Measurements from ENCODE around the gene ASAP3. TPM values are rescaled to one million over a fixed set of nuclear protein-coding genes. Genes with fewer than 3 reads are reported as not detected.

The ASAP3 gene
- total RNA-seq, 1 donor from 2014 or later = 35.9 TPM

GRCh38 chr1:23526329-23527041, 42.5 kb upstream of the ASAP3 start:
- intact Hi-C loops (cut with DNase I) = no loop called here
- TF ChIP-seq CTCF (IDR thresholded peaks at IDR 0.05) = no peak
- no peak overlapping the region for H3K27ac ChIP-seq
- DNase-seq (no peak), ATAC-seq (no peak)
- H3K4me1 ChIP-seq = peaks cover 44% of the 10 kb centered on the region
- H3K36me3 ChIP-seq = no peaks in the 10 kb centered on the region
- no peaks in the 10 kb centered on the region for H3K27me3 ChIP-seq
- no peak overlapping the region for H3K4me3 ChIP-seq
- H3K9me3 ChIP-seq = no peaks in the 10 kb centered on the region

GRCh38 chr1:23525558-23526250, 41.7 kb upstream of the ASAP3 start:
- intact Hi-C loops (cut with DNase I) = no loop called here
- no peak for ATAC-seq
- peaks cover 39% of the 10 kb centered on the region for H3K4me1 ChIP-seq

GRCh38 chr1:23524716-23525401, 40.9 kb upstream of the ASAP3 start:
- Histone ChIP-seq H3K36me3 (no peaks in the 10 kb centered on the region), H3K4me3 (no peak overlapping the region), H3K27ac (no peak overlapping the region), H3K4me1 (peaks cover 33% of the 10 kb centered on the region), H3K27me3 (no peaks in the 10 kb centered on the region), H3K9me3 (no peaks in the 10 kb centered on the region)
- DNase-seq = no peak
- intact Hi-C loops (cut with DNase I) = no loop called here
- peak; percentile 4 for ATAC-seq
- no peak for TF ChIP-seq CTCF (IDR thresholded peaks at IDR 0.05)

More at GRCh38 chr1:23525558-23526250, 41.7 kb upstream of the ASAP3 start:
- no peaks in the 10 kb centered on the region for H3K36me3 ChIP-seq
- no peak for TF ChIP-seq CTCF (IDR thresholded peaks at IDR 0.05)
- no peak for DNase-seq
- H3K27me3 ChIP-seq = no peaks in the 10 kb centered on the region
- H3K9me3 ChIP-seq = no peaks in the 10 kb centered on the region
- H3K4me3 ChIP-seq = no peak overlapping the region
- H3K27ac ChIP-seq = no peak overlapping the region

GRCh38 chr1:23524163-23524562, 40.2 kb upstream of the ASAP3 start:
- intact Hi-C loops (cut with DNase I) = no loop called here
- Histone ChIP-seq H3K4me3 (no peak overlapping the region), H3K36me3 (no peaks in the 10 kb centered on the region), H3K4me1 (peaks cover 28% of the 10 kb centered on the region), H3K27ac (no peak overlapping the region), H3K9me3 (no peaks in the 10 kb centered on the region), H3K27me3 (no peaks in the 10 kb centered on the region)
- no peak for ATAC-seq
- DNase-seq = no peak
- TF ChIP-seq CTCF (IDR thresholded peaks at IDR 0.05) = no peak

- H3K36me3 ChIP-seq = no peaks in the 10 kb centered on the region
- intact Hi-C loops (cut with DNase I) = no loop called here
- TF ChIP-seq CTCF (IDR thresholded peaks at IDR 0.05) = no peak
- H3K9me3 ChIP-seq = no peaks in the 10 kb centered on the region
- no peak overlapping the region for H3K4me3 ChIP-seq
- H3K27me3 ChIP-seq = no peaks in the 10 kb centered on the region
- DNase-seq = no peak
- H3K27ac ChIP-seq = no peak overlapping the region
- H3K4me1 ChIP-seq = peaks cover 11% of the 10 kb centered on the region
- ATAC-seq = peak; percentile 52
Observed at GRCh38 chr1:23522244-23522982, 38.4 kb upstream of the ASAP3 start.
